Stimulated activated CD4-positive, alpha-beta T cell treated with anti-CD3 and anti-CD28 coated beads, TNF-alpha, amount 100 ng/mL, for 1 hour (primary cell): ENCODE measurements around the gene DOCK2.

Experiments
- DNase-seq, 3 donors: peaks; one replicate each; pipeline ENCODE4 v3.0.0-alpha.2; 2020; ENCODE audit warnings: low read depth in 3 of 3, low spot score in 1 of 3

DOCK2 gene

DNA sequence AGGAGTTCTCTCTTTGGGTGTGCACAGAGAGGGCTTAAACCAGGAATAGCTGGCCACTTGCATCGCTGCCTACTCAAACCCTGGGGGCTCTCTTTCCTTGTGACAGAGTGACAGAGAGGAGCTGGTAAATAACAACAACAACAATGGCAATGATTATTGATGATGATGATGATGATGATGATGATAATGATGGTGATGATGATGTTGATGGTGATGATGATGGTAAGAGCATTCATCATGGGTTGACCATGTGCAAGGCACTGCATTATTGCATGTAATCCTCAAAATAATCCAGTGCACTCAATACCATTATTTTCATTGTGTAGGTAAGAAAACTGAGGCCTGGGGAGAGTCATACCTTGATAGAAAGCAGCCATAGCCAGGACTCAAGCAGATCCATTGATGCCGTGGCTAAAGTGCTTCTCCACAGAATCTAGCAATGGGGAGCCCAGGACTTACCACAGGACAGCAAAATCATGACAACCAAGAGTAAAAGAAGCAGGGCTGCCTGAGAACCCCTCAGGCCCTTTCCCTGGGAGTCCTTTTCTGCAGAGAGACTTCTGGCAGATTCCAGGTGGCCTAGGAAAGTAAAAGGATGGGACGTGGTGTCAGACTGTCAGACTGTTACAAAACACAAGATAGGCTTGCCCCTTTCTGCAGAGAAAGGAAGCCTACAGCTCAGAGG is 473.5 kb downstream of the DOCK2 start:
- no peak for DNase-seq

DNA sequence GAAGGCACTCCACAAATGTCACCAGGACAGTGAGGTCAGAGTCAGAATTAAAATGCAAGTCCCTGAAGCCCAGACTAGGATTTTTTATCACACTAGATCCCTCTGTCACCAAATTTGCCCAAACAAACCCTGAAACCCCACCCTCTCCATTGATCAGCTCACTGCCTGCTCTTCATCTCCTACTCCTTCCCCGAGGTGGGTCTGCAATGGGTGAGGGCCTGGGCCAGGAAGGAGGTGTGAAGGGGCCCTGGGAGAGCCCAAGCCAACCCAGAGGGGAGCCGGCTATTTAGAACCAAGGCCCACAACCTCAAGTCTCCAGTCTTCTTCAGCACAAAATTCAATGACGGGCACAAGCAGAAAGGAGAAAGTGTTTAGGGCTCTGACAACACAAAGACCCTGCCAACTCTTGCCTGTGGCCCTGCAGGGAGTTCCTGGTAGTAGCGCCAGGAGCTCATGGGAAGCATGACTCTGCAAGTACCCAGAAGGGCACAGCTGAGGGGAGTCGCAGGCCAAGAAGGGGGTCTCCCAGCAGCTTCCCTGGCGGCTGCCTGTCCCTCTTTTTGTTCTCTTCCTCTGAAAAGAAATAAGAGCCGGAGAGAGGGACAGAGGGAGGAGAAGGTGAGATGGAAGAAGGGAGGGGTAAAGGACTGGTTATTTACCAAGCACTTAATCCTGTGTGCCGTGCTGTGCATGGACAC is 474.2 kb downstream of the DOCK2 start:
- DNase-seq = no peak

DNA sequence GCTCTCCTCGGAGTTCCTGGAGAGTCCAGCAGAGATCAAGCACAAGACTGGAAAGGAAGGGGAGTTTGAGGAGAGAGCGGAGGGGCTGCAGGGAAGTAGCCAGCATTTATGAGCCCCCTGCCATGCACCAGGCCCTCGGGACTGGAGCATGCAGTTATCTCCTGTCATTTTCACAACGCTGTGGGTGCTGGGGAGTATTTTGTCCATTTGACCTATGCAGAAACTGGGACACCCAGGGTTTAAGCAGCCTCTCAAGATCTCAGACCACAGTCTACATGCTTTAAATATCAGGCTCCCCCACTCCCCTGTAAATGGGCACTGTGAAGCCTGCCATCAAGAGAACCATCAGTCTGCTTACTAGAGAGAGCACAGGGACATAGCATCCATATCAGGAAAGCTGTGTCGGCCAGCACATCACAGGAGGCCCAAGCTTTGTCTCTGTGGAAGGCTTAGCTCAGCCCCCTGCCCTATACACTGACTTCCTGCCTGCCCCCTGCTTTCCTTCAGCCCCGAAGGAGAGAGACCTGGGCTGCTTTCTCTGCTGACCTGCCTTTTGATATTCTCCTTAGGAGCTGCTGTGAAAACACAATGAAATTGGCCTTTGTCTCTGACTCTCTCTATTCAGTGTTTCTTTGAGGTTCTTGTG is 475.9 kb downstream of the DOCK2 start:
- no peak for DNase-seq

DNA sequence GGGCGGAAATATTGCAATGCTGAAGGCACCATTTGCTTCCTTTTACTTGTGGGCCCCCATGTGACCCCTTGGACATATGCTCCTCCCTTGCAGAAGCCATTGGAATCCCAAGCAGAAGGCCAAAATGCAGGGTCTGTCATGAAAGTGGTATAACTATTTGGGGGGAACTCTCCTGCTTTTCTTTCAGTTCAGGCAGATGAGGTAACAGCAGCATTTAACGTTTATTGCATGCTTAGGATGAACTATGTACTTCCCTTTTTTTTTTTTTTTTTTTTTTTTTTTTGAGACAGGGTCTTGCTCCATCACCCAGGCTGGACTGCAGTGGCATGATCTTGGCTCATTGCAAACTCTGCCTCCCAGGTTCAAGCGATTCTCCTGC is 476.4 kb downstream of the DOCK2 start:
- no peak for DNase-seq

DNA sequence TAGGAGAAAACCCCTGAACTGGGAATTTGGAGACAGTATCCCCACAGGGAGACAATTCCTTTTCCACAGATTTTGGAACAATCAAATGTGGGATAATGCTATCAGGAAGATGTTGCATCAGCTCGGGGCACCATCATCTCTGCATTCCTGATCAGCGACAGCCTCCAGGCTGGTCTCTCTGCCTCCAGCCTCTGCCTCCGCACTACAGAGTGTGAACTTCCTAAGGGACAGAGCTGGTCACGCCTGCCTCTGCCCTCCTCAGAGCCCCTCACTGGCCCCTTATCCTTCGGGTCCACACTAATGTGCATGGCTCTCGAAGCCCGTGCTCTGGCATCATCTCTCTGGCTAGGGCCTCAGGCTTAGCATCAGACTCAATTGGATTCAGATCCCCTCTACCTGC is 477.2 kb downstream of the DOCK2 start:
- DNase-seq = no peak

DNA sequence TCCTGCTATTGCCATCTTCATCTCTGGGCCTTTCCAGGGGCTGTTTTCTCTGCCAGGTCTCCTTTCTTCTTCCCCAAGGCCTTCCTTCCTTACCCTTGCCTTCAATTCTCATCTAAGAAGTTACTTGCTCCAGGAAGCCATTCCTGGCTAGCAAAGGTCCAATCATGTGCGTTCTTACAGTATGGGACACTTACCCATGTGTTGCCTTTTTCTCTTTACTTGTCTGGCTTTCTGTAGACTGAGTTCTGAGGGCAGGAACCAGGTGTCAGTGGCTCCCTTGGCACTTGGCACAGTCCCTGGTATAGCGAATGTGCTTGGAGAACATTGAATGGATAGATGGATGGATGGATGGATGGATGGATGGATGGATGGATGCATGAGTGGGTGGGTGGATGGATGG is 478.9 kb downstream of the DOCK2 start:
- no peak for DNase-seq

DNA sequence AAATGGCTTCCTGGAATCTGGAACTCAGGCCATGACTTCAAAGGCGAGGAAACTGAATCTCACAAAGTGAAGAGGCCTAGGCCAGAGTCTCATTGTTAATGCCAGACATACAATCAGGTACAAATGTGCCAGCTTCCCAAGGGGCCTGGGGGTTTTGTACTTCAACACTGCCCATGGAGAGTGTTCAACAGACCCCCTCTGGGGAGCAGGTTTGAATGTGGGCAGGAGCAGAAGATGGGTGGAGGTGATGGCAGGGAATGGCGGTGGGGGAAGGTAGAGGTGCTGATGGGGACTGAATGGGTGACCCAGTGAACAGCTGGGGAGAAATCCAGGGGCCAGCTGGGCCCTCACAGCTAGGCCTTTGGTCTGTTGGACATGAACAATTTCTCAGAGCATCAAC is 480.7 kb downstream of the DOCK2 start:
- DNase-seq = no peak

DNA sequence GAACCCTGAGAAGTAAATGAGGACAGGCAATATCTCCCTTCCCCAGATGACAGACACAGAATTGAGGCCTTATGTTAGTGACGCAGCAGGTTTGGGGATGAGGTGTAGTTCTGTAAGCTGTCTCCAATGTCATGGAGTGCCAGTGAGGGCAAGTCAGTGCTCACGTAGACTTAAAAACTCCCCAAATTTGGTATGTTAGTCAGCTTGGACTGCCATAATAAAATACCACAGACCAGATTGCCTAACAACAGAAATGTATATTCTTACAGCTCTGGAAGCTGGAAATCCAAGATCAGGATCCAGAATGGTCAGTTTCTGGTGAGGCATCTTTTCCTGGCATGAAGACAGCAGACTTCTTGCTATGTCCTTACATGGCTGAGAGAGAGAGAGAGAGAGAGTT is 483.5 kb downstream of the DOCK2 start:
- DNase-seq = no peak

DNA sequence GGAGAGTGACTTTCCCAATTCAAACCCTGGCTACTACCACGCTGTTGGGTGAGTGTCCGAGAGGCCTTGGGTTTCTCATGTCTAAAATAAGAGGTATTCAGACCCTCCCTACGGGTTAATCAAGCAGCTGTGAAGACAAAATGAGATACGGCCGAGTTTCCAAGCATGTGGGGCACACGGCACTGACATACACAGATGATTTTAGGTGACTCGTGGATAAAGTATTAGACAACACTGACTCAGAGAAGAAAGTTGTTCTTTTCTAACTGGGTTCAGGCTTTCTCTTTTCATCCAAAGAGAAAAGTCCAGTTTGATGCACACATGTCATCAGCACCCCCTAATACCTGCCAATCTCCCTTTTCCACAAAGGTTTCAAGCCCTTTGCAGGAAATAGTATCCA is 484.2 kb downstream of the DOCK2 start:
- no peak for DNase-seq

DNA sequence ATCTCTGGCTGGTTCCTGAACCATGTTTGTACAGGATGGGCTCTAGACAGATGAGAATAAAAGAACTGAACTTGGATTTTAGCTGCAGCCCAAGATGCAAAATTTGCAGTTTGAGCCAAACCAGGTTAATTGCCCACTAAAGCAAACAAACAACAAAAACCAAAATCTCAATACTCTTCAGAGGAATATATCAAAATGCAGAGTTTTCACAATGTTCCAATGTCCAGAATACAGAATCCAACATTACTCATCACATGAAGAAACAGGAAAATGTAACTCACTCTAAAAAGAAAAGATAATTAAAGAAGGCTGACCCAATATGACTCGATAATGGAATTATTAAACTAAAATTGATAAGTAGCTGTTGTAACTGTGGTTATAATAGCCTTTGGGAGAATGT is 489.0 kb downstream of the DOCK2 start:
- DNase-seq = no peak

DNA sequence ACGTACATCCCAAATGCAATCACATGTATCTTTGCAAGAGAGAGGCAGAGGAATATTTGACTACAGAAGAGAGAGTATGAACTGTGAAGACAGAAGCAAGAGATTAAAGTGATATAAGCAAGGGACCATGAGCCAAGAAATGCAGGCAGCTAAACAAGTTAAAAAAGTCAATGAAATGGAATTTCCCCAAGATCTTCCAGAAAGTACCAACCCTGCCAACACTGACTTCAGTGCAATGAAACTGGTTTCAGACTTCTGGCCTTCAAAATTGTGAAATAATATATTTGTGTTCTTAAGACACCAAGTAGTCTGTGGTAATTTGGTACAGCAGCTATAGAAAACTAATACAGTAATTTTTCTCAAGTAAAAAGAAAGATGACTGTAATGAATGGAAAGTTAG is 489.6 kb downstream of the DOCK2 start:
- DNase-seq = no peak

DNA sequence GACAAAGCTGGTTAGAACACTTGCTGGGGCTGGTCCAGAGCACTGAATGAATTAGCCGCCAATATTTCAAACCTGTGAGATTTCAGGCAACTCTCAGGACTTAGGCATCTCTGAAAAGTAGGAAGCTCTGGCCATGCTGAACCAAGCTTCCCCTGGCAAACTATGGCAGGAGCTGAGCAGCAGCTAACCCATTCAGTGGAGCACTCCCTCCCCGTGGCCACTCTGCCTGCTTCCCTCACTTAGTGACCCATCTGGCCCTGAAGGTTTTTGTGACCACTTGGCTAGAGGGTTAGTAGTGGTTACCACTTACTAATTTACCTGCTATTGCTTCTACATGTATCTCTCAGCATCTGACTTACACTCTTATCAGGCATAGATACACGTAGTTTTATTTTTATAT is 494.2 kb downstream of the DOCK2 start:
- no peak for DNase-seq

DNA sequence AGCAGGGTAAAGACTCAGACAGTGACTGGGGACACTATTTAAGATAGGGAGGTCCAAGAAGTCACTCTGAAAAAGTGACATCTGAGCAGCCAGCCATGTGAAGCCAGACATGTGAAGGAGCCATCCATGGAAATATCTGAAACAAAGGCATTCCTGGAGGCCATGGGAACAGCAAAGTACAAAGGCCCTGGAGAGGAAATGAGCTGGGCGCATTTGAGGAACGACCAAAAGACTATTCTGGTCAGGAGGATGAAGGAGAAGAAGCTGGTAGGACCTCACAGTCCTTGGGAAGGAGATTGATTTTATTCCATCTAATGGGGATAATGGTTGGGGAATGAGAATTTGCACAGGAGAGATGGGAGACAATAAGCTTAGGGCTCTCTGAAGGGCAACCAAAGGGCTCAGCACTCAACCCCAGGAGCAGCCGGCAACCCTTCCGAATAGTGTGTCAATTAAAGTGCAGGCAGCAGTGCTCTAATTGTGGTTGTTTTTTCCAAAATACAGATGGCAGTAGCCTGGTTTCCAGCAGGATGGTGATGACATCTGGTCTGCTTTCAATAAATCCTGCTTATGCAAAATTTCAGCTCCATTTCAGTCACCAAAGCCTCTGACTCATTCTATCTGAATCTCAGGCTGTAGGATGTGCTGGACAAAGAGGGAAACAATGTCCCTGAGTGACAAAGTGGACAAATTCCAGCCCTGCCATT is 495.3 kb downstream of the DOCK2 start:
- DNase-seq = no peak
